ENCODE results near the gene NBPF1. TPM values are rescaled to one million over a fixed set of nuclear protein-coding genes. Genes with fewer than 3 reads are reported as not detected.
"Not testable (repeated sequence)": the region's sequence is repeated elsewhere in the genome, so short reads cannot be mapped to it uniquely, and the experiment has no call there.

NBPF1 gene
- total and polyA plus RNA-seq, 2 experiments from 2014 or later: 18.6 to 21.2 TPM

DNA sequence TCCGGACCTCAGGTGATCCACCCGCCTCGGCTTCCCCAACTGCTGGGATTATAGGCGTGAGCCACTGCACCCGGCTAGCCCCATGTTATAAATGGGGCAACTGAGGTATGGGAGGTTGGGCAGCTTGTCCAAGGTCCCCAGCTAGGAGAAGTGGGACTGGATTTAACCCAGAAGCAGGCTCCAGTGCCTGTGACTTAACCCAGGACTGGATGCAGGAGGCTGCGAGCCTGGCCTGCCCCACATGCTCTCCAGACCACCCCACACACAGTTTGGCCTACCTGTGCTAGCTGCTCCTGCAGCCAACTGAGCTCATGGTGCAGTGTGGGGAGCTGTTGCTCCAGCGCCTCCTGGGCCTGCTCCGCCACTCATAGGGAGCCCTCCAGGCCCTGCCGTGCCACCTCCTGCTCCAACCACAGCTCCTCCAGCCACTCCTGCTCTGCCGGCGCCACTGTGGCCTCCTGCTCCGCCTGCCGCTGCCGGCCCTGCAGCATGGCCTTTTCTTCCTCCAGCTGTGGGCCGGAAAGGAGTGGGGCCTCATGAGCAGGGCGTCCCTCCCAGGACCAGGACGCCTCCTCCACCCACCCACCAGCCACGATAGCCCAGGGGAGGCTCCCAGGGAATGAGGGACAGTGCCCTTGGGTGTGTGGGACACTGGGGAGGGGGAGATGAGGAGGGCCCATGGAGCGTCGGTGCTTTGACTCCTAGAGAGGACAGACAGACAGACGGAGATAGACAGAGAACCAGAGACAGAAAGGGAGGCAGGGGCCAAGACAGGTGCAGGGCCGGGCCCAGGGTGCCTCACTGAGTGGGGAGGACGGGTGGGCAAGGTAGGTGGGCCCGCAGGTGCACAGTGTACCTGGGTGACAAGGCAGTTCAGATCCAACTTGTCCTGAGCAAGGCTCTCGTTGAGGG lies 12.4 kb upstream of the NBPF1 start:
- Histone ChIP-seq H3K27me3 (replicated peaks; ENCODE audit: insufficient read depth) (no peaks in the 10 kb centered on the region), H3K27ac (no peak overlapping the region), H3K9me3 (ENCODE audit: low read depth) (no peaks in the 10 kb centered on the region), H3K36me3 (ENCODE audit: low read depth) (no peaks in the 10 kb centered on the region; the same call in 1 of the 2 replicates), H3K4me1 (ENCODE audit: insufficient read depth) (peaks cover 6% of the 10 kb centered on the region), H3K4me2 (ENCODE audit: unreplicated experiment) (no peak overlapping the region), H3K4me3 (no peak overlapping the region), H2AFZ (no peak overlapping the region), H4K20me1 (ENCODE audit: insufficient read depth) (no peaks in the 10 kb centered on the region), H3K79me2 (ENCODE audit: insufficient read depth) (no peaks in the 10 kb centered on the region), H3K9me2 (ENCODE audit: insufficient read depth) (no peaks in the 10 kb centered on the region), H3K9ac (no peak overlapping the region), H3F3A (ENCODE audit: insufficient read depth) (peaks cover 9% of the 10 kb centered on the region)
- 91% methylated on average over 25 of the region's 25 CpGs for WGBS, 2 experiments (ENCODE audit: low coverage in 1 of 2, low lambda C conversion rate in 2 of 2, missing lambda C conversion rate in 2 of 2)
- in situ Hi-C loops (cut with MboI): no loop called here
- DNase-seq: no peak
- TF ChIP-seq EZH2phosphoT487 (IDR thresholded peaks at IDR 0.05; ENCODE audit: insufficient read depth, low read depth) (no peak), EZH2 (IDR thresholded peaks at IDR 0.05; ENCODE audit: insufficient read depth, poor library complexity, severe bottlenecking) (no peak)

GRCh38 chr1:16623812-16624719 lies 10.7 kb upstream of the NBPF1 start:
- H3F3A ChIP-seq (ENCODE audit: insufficient read depth); H3K4me1 ChIP-seq (ENCODE audit: insufficient read depth); DNase-seq; H3K36me3 ChIP-seq (ENCODE audit: low read depth); H2AFZ ChIP-seq; H3K4me2 ChIP-seq (ENCODE audit: unreplicated experiment); H3K9me3 ChIP-seq (ENCODE audit: low read depth); H4K20me1 ChIP-seq (ENCODE audit: insufficient read depth); in situ Hi-C loops (cut with MboI); H3K27me3 ChIP-seq (replicated peaks; ENCODE audit: insufficient read depth); H3K4me3 ChIP-seq; H3K9ac ChIP-seq; H3K9me2 ChIP-seq (ENCODE audit: insufficient read depth); H3K79me2 ChIP-seq (ENCODE audit: insufficient read depth); H3K27ac ChIP-seq: not testable (repeated sequence)
- WGBS, 2 experiments (ENCODE audit: low coverage in 1 of 2, low lambda C conversion rate in 2 of 2, missing lambda C conversion rate in 2 of 2): 88% methylated on average over 27 of the region's 27 CpGs

GRCh38 chr1:16623337-16623736 lies 10.0 kb upstream of the NBPF1 start:
- H3K79me2 ChIP-seq (ENCODE audit: insufficient read depth); H3K27me3 ChIP-seq (replicated peaks; ENCODE audit: insufficient read depth); H2AFZ ChIP-seq; H3K36me3 ChIP-seq (ENCODE audit: low read depth); H4K20me1 ChIP-seq (ENCODE audit: insufficient read depth); H3K9ac ChIP-seq; in situ Hi-C loops (cut with MboI); H3K27ac ChIP-seq; H3K4me1 ChIP-seq (ENCODE audit: insufficient read depth); H3K4me3 ChIP-seq; H3K9me3 ChIP-seq (ENCODE audit: low read depth); H3F3A ChIP-seq (ENCODE audit: insufficient read depth); H3K9me2 ChIP-seq (ENCODE audit: insufficient read depth): not testable (repeated sequence)
- H3K4me2 ChIP-seq (ENCODE audit: unreplicated experiment): peak overlapping the region; percentile 9
- DNase-seq: peak; percentile 97
- 42 to 43% methylated on average over 7 of the region's 7 CpGs for WGBS, 2 experiments (ENCODE audit: low coverage in 1 of 2, low lambda C conversion rate in 2 of 2, missing lambda C conversion rate in 2 of 2)

DNA sequence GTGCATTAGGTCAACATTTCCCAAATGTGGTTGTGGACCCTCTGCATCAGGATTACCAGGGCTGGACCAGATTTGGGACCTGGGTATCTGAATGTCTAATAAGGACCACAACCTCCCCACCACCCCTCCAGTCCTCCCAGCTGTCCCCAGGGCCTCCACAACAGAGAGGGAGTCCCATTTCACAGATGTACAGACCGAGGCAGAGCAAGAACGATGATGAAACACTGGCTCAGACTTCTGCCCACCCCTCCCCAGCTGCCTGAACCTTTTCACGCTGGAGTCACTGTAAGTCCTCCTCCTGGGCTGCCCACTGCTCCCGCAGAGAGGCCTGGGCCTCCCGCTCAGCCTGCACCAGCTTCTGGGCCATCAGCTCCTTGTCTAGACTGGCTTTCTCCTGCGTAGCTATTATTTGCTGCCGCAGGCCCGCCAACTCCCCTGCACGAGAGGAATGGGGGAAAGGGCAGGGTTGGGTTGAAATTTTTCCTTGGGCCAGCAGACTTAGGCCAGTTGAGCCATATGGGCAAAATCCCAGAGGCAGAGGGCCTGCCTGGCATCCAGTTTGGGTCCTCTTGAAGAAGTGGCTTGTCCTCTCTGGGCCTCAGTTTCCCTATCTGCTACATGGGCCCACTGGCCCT lies 8.4 kb upstream of the NBPF1 start:
- H3K9me3 ChIP-seq (ENCODE audit: low read depth); H3F3A ChIP-seq (ENCODE audit: insufficient read depth); H3K4me2 ChIP-seq (ENCODE audit: unreplicated experiment); H3K79me2 ChIP-seq (ENCODE audit: insufficient read depth); H3K4me3 ChIP-seq; H4K20me1 ChIP-seq (ENCODE audit: insufficient read depth); H3K27me3 ChIP-seq (replicated peaks; ENCODE audit: insufficient read depth); H2AFZ ChIP-seq; H3K4me1 ChIP-seq (ENCODE audit: insufficient read depth); H3K36me3 ChIP-seq (ENCODE audit: low read depth); H3K27ac ChIP-seq; H3K9me2 ChIP-seq (ENCODE audit: insufficient read depth); in situ Hi-C loops (cut with MboI); DNase-seq; H3K9ac ChIP-seq: not testable (repeated sequence)
- WGBS, 2 experiments (ENCODE audit: low coverage in 1 of 2, low lambda C conversion rate in 2 of 2, missing lambda C conversion rate in 2 of 2): 88 to 90% methylated on average over 9 of the region's 9 CpGs
